KOPT-K1 (cell line): ENCODE results near the gene BCAS3.
"Not testable (repeated sequence)": the region's sequence is repeated elsewhere in the genome, so short reads cannot be mapped to it uniquely, and the experiment has no call there.

Source experiments
- H3K27ac ChIP-seq: fragments of 200-600 bp; sonication (generic); 2 replicates; pipeline ENCODE4 v1.5.1; 2016; ENCODE audit warnings: antibody characterized with exemption, mild to moderate bottlenecking, low read depth, low read length; ENCODE audit not compliant: poor library complexity, severe bottlenecking
- H3K36me3 ChIP-seq: fragments of 200-600 bp; sonication (generic); 2 replicates; pipeline ENCODE4 v1.5.1; 2017; ENCODE audit warnings: antibody characterized with exemption, mild to moderate bottlenecking, low read length, moderate library complexity; ENCODE audit not compliant: insufficient read depth
- H3K9me3 ChIP-seq: fragments of 200-600 bp; sonication (generic); 2 replicates; pipeline ENCODE4 v1.5.1; 2017; ENCODE audit warnings: antibody characterized with exemption, low read length, mild to moderate bottlenecking; ENCODE audit not compliant: insufficient read depth, poor library complexity, severe bottlenecking

The BCAS3 gene

GRCh38 chr17:61421460-61421859 lies 743.8 kb downstream of the BCAS3 start:
- no peak overlapping the region for H3K27ac ChIP-seq
- no peaks in the 10 kb centered on the region for H3K36me3 ChIP-seq
- no peaks in the 10 kb centered on the region for H3K9me3 ChIP-seq

GRCh38 chr17:61422116-61422799 lies 744.6 kb downstream of the BCAS3 start:
- no peaks in the 10 kb centered on the region for H3K9me3 ChIP-seq
- H3K27ac ChIP-seq = no peak overlapping the region
- no peaks in the 10 kb centered on the region for H3K36me3 ChIP-seq

GRCh38 chr17:61422869-61423268 lies 745.2 kb downstream of the BCAS3 start:
- Histone ChIP-seq H3K27ac (no peak overlapping the region), H3K36me3 (no peaks in the 10 kb centered on the region), H3K9me3 (no peaks in the 10 kb centered on the region)

DNA sequence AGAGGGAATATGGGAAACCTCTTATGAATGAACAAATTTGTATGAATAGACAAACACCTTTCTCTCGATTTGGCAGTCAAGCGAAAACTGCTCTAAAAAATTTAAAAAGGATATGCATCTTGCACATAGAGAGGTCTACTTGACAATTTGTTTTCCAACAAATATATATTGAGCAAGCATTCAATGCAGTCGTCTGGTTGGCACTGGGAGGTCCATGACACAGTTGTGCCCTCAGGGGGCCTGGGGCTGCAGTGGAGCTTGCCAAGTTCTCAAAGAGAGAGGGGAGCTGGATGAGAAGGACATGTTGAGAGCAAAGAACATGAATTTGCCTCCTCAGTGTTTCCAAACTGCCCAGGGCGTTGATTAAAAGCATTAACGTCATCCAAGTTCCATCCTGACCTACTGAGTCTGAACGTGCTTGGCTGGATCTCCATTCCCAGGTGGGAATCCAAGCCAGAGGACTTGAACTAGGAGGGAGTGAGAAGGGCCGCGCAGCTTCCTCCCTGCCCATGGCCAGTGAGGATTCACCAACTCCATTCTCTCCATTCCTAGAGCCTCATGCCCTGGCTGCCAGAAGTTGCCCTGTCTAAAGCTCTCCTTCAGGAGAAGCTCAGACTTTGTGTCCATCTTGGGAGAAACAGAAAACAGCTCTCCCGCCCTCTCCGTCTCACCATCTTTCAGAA lies 746.5 kb downstream of the BCAS3 start:
- no peak overlapping the region for H3K27ac ChIP-seq
- H3K36me3 ChIP-seq = no peaks in the 10 kb centered on the region
- no peaks in the 10 kb centered on the region for H3K9me3 ChIP-seq

- H3K9me3 ChIP-seq = no peaks in the 10 kb centered on the region
- H3K36me3 ChIP-seq = no peaks in the 10 kb centered on the region
- H3K27ac ChIP-seq = no peak overlapping the region
These were observed 748.2 kb downstream of the BCAS3 start for GRCh38 chr17:61425682-61426481.

DNA sequence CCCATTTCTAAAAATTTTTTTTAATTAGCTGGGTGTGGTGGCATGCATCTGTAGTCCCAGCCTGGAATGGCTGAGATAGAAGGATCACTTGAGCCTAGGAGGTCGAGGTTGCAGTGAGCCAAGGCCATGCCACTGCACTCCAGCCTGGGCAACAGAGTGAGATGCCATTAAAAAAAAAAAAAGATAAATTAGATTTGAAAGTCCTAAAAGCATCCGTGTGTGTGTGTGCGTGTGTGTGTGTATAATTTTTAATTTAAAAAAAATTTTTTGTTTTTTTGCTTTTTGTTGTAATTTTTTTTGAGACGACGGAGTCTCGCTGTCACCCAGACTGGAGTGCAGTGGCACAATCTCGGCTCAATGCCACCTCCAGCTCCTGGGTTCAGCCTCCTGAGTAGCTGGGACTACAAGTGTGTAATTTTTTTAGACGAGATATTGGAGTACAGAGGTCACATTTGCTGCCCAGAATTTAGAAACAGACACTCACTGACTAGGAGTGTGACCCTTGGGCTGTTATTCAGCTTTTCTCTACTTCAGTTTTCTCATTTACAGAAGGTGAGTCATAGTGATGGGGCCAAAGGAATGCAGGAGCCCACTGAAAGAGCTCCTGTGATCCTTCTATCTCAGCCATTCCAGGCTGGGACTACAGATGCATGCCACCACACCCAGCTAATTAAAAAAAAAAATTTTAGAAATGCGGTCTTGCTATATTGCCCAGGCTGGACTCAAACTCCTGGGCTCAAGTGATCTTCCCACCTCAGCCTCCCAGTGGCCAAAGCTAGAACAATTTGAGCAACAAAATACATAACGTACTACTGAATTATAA lies 749.0 kb downstream of the BCAS3 start:
- Histone ChIP-seq H3K9me3 (no peaks in the 10 kb centered on the region), H3K36me3 (no peaks in the 10 kb centered on the region), H3K27ac (no peak overlapping the region)

GRCh38 chr17:61427567-61427966 lies 749.9 kb downstream of the BCAS3 start:
- H3K27ac ChIP-seq = no peak overlapping the region
- H3K9me3 ChIP-seq = no peaks in the 10 kb centered on the region

DNA sequence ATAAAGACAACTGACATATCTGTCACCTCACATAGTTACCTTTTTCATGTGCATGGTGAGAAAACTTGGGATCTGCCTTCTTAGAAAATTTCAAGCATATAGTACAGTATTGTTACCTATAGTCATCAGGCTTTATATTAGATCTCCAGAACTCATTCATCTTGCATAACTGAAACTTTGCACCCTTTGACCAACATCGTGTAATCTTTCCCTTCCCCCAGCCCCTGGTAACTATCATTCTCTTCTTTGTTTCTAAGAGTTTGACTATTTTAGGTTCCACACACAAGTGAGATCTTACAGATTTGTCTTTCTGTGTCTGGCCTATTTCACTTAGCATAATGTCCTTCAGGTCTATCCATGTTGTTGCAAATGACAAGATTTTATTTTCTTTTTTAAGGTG lies 751.6 kb downstream of the BCAS3 start:
- no peaks in the 10 kb centered on the region for H3K9me3 ChIP-seq
- H3K36me3 ChIP-seq = no peaks in the 10 kb centered on the region
- no peak overlapping the region for H3K27ac ChIP-seq

More at GRCh38 chr17:61427567-61427966, 749.9 kb downstream of the BCAS3 start:
- no peaks in the 10 kb centered on the region for H3K36me3 ChIP-seq

GRCh38 chr17:61429831-61430230 lies 752.2 kb downstream of the BCAS3 start:
- H3K36me3 ChIP-seq, H3K9me3 ChIP-seq, H3K27ac ChIP-seq: not testable (repeated sequence)

- peaks cover 14% of the 10 kb centered on the region for H3K9me3 ChIP-seq
- H3K36me3 ChIP-seq = no peaks in the 10 kb centered on the region
- no peak overlapping the region for H3K27ac ChIP-seq
These were observed 754.1 kb downstream of the BCAS3 start for GRCh38 chr17:61431594-61432311.

GRCh38 chr17:61436273-61436672 lies 758.6 kb downstream of the BCAS3 start:
- H3K9me3 ChIP-seq = peaks cover 44% of the 10 kb centered on the region
- H3K36me3 ChIP-seq = no peaks in the 10 kb centered on the region
- H3K27ac ChIP-seq = no peak overlapping the region

DNA sequence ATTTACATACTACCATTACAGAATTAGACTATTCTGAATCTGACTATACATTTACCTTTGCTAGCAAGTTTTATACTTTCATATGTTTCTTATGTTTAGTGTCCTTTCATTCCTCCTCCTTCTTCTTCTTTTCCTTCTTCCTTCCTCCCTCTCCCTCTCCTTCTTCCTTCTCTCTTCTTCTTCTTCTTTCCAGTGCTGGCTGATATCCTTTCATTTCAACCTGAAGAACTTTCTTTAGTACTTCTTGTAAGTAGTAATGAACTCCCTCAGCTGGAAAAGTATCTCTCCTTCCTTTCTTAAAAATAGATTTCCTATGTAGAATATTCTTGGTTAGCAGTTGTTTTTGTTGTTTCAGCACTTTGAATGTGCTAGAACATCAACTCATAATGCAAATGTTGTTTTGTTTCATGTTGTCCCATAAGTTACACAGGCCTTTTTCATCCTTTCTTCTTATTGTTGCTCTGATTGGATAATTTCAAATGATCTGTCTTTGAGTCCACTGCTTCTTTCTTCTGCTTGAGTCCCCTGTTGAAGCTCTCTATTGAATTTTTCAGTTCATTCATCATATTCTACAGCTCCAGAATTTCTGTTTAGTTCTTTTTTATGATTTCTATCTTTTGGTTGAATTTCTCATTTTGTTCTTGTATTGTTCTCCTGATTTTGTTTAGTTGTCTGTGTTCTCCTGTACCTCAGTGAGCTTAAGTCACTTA lies 759.5 kb downstream of the BCAS3 start:
- H3K36me3 ChIP-seq = no peaks in the 10 kb centered on the region
- no peak overlapping the region for H3K27ac ChIP-seq
- peaks cover 44% of the 10 kb centered on the region for H3K9me3 ChIP-seq

GRCh38 chr17:61440697-61441096 lies 763.0 kb downstream of the BCAS3 start:
- no peaks in the 10 kb centered on the region for H3K36me3 ChIP-seq
- no peak overlapping the region for H3K27ac ChIP-seq
- H3K9me3 ChIP-seq = peaks cover 38% of the 10 kb centered on the region

DNA sequence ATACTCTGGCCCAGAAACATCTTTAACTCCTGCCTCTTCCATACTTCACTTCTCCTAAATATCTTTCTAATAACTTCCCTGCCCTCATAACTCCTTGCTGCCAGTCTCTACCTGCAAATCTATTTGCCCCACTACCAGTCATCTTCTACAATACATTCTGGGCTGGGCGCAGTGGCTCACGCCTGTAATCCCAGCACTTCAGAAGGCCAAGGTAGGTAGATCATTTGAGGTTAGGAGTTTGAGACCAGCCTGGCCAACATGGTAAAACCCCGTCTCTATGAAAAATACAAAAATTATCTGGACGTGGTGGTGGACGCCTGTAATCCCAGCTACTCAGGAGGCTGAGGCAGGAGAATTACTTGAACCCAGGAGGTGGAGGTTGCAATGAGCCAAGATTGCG lies 763.9 kb downstream of the BCAS3 start:
- H3K27ac ChIP-seq, H3K36me3 ChIP-seq: not testable (repeated sequence)
- H3K9me3 ChIP-seq = peaks cover 31% of the 10 kb centered on the region
